Cardiac muscle cell (in vitro differentiated cells and primary cell): Measurements from ENCODE around the gene ANO6. TPM values are rescaled to one million over a fixed set of nuclear protein-coding genes. Genes with fewer than 3 reads are reported as not detected.
A peak's percentile ranks its signal among the peaks of the same experiment; 100 is the strongest.

ENCODE experiments used
- DNase-seq, 2 donors: peaks; one replicate each; pipeline versions ENCODE4 v3.0.0 to v3.0.0-alpha.2; 2010 to 2017; ENCODE audit warnings: low read depth in 1 of 2, low spot score in 1 of 2
- H3K27ac ChIP-seq: fragments of 200-600 bp; sonication (generic); 2 replicates; pipeline ENCODE4 v1.5.1; 2016
- H3K27me3 ChIP-seq: fragments of 200-600 bp; sonication (generic); 2 replicates; pipeline ENCODE4 v1.6.0; 2016; ENCODE audit warnings: control low read depth
- H3K36me3 ChIP-seq: fragments of 200-600 bp; sonication (generic); 2 replicates; pipeline ENCODE4 v1.5.1; 2016; ENCODE audit warnings: control low read depth
- H3K4me1 ChIP-seq: fragments of 200-600 bp; sonication (generic); 2 replicates; pipeline ENCODE4 v1.8.1; 2017; ENCODE audit warnings: low read depth, mild to moderate bottlenecking, mixed run types
- H3K4me3 ChIP-seq: fragments of 200-600 bp; sonication (generic); 2 replicates; pipeline ENCODE4 v1.5.1; 2016; ENCODE audit warnings: mild to moderate bottlenecking
- H3K9me3 ChIP-seq: fragments of 200-600 bp; sonication (generic); 2 replicates; pipeline ENCODE4 v1.5.1; 2017; ENCODE audit warnings: low read depth, mild to moderate bottlenecking, control low read depth
- CTCF ChIP-seq: IDR thresholded peaks from 2 replicates; pipeline ENCODE4 v1.5.1; 2012; ENCODE audit warnings: low read depth, mild to moderate bottlenecking, low read length
- polyA plus RNA-seq: library from polyadenylated mRNA; unstranded; fragments of >200 nt; fragmentation: Nextera tagmentation; extraction: Ambion mirVana; gene quantifications from 2 replicates; pipeline ENCODE4 v1.2.1, GENCODE V29; 2016
- total RNA-seq: library from RNA; depleted of rRNA; stranded (reverse); fragments of >200 nt; gene quantifications from 2 replicates; pipeline ENCODE4 v1.2.3, GENCODE V29; 2016

ANO6 gene
- total and polyA plus RNA-seq, 2 experiments from 2014 or later, result 36.0 to 50.8 TPM

- no peak for TF ChIP-seq CTCF
- no peak for DNase-seq
- H3K27me3 ChIP-seq, result no peaks in the 10 kb centered on the region
- no peaks in the 10 kb centered on the region for H3K9me3 ChIP-seq
- H3K4me1 ChIP-seq, result no peaks in the 10 kb centered on the region
- peaks cover 40% of the 10 kb centered on the region for H3K36me3 ChIP-seq
- no peak overlapping the region for H3K27ac ChIP-seq
- H3K4me3 ChIP-seq, result no peak overlapping the region
Observed at GRCh38 chr12:45419317-45419814, 203.5 kb downstream of the ANO6 start.

- Histone ChIP-seq H3K27me3 (no peaks in the 10 kb centered on the region), H3K9me3 (no peaks in the 10 kb centered on the region), H3K27ac (no peak overlapping the region), H3K4me1 (no peaks in the 10 kb centered on the region), H3K4me3 (no peak overlapping the region), H3K36me3 (peaks cover 42% of the 10 kb centered on the region)
- no peak for DNase-seq
- TF ChIP-seq CTCF, result no peak
Observed at GRCh38 chr12:45421736-45422135, 205.8 kb downstream of the ANO6 start.

GRCh38 chr12:45423931-45424330, 208.0 kb downstream of the ANO6 start:
- Histone ChIP-seq H3K27ac (no peak overlapping the region), H3K4me1 (no peaks in the 10 kb centered on the region), H3K4me3 (no peak overlapping the region), H3K27me3 (no peaks in the 10 kb centered on the region), H3K36me3 (peaks cover 33% of the 10 kb centered on the region), H3K9me3 (no peaks in the 10 kb centered on the region)
- DNase-seq, result no peak
- TF ChIP-seq CTCF, result no peak

GRCh38 chr12:45425426-45425825, 209.5 kb downstream of the ANO6 start:
- Histone ChIP-seq H3K27ac (no peak overlapping the region), H3K4me1 (no peaks in the 10 kb centered on the region), H3K36me3 (peaks cover 42% of the 10 kb centered on the region), H3K9me3 (no peaks in the 10 kb centered on the region), H3K4me3 (no peak overlapping the region), H3K27me3 (no peaks in the 10 kb centered on the region)
- TF ChIP-seq CTCF, result no peak
- peak in 1 of 2 donors; percentile 46 for DNase-seq

GRCh38 chr12:45426294-45426693, 210.4 kb downstream of the ANO6 start:
- Histone ChIP-seq H3K4me1 (no peaks in the 10 kb centered on the region), H3K36me3 (peaks cover 42% of the 10 kb centered on the region), H3K27ac (no peak overlapping the region), H3K4me3 (no peak overlapping the region), H3K27me3 (no peaks in the 10 kb centered on the region), H3K9me3 (no peaks in the 10 kb centered on the region)
- TF ChIP-seq CTCF, result no peak
- DNase-seq, result no peak

- Histone ChIP-seq H3K36me3 (peaks cover 34% of the 10 kb centered on the region), H3K4me1 (no peaks in the 10 kb centered on the region), H3K9me3 (no peaks in the 10 kb centered on the region), H3K27ac (no peak overlapping the region), H3K4me3 (no peak overlapping the region), H3K27me3 (no peaks in the 10 kb centered on the region)
- TF ChIP-seq CTCF, result no peak
- DNase-seq, result no peak
Observed at GRCh38 chr12:45427042-45427441, 211.1 kb downstream of the ANO6 start.
